DND-41 (cell line): ENCODE data around the gene MSL1.

Source experiments
- ATAC-seq: fragments of 200-7000 bp; cut with Tn5 transposase; 3 replicates; pipeline ENCODE4 v1.9.1; 2021; ENCODE audit warnings: low read depth; ENCODE audit not compliant: insufficient read depth
- DNase-seq: peaks from one replicate; pipeline ENCODE4 v3.0.0-alpha.2; 2020
- H2AFZ ChIP-seq: 2 replicates; pipeline ENCODE4 v1.6.0; 2012; ENCODE audit warnings: low read depth, low read length
- H3K27ac ChIP-seq: 2 replicates; pipeline ENCODE4 v1.5.1; 2012; ENCODE audit warnings: low read length, inconsistent platforms
- H3K27me3 ChIP-seq: fragments of 200-600 bp; sonication (generic); 2 replicates; pipeline ENCODE4 v1.6.0; 2012; ENCODE audit warnings: low read length, mild to moderate bottlenecking, inconsistent platforms; ENCODE audit not compliant: insufficient read depth, poor library complexity
- H3K36me3 ChIP-seq: 2 replicates; pipeline ENCODE4 v1.5.1; 2012; ENCODE audit warnings: low read length, inconsistent platforms; ENCODE audit not compliant: insufficient read depth
- H3K4me1 ChIP-seq: 2 replicates; pipeline ENCODE4 v1.5.1; 2012; ENCODE audit warnings: mild to moderate bottlenecking, low read length; ENCODE audit not compliant: insufficient read depth
- H3K4me2 ChIP-seq: 2 replicates; pipeline ENCODE4 v1.6.0; 2012; ENCODE audit warnings: mild to moderate bottlenecking, moderate library complexity, low read length, inconsistent platforms; ENCODE audit not compliant: insufficient read depth
- H3K4me3 ChIP-seq, 2 experiments: fragments of 200-600 bp in 1 of 2; shearing (Covaris generic) in 1 of 2; 2 replicates each; pipeline ENCODE4 v1.5.1; 2012 to 2016; ENCODE audit warnings: inconsistent platforms in 2 of 2, low read length in 2 of 2, mild to moderate bottlenecking in 2 of 2, low read depth in 1 of 2, moderate library complexity in 1 of 2
- H3K79me2 ChIP-seq: 2 replicates; pipeline ENCODE4 v1.6.0; 2012; ENCODE audit warnings: low read length, inconsistent platforms; ENCODE audit not compliant: insufficient read depth
- H3K9ac ChIP-seq: 2 replicates; pipeline ENCODE4 v1.6.0; 2012; ENCODE audit warnings: low read depth, mild to moderate bottlenecking, inconsistent platforms, low read length, moderate library complexity
- H3K9me3 ChIP-seq: 2 replicates; pipeline ENCODE4 v1.5.1; 2012; ENCODE audit warnings: low read length, moderate library complexity, mild to moderate bottlenecking, inconsistent platforms; ENCODE audit not compliant: insufficient read depth, severe bottlenecking
- H4K20me1 ChIP-seq: 2 replicates; pipeline ENCODE4 v1.6.0; 2012; ENCODE audit warnings: low read length; ENCODE audit not compliant: insufficient read depth
- CTCF ChIP-seq: IDR thresholded peaks from 2 replicates; pipeline ENCODE4 v1.5.1; 2012; ENCODE audit warnings: borderline replicate concordance, low read length, moderate library complexity, mild to moderate bottlenecking; ENCODE audit not compliant: poor library complexity, severe bottlenecking; ENCODE audit errors: extremely low read depth
- EZH2 ChIP-seq: IDR thresholded peaks from 3 replicates; pipeline ENCODE4 v1.6.1; 2012; ENCODE audit warnings: borderline replicate concordance, low read depth, mild to moderate bottlenecking, moderate library complexity, low read length, inconsistent platforms; ENCODE audit not compliant: severe bottlenecking

MSL1 gene

GRCh38 chr17:40100669-40101366, 21.0 kb upstream of the MSL1 start:
- peak overlapping the region; percentile 78 for H3K27ac ChIP-seq
- peak overlapping the region; percentile 69 for H3K9ac ChIP-seq
- H3K79me2 ChIP-seq, result peaks cover 18% of the 10 kb centered on the region
- peak; percentile 96 for DNase-seq
- no peaks in the 10 kb centered on the region for H3K27me3 ChIP-seq
- ATAC-seq, result peak; percentile 68
- H3K4me3 ChIP-seq, result peak overlapping the region; percentile 41 to 83; a peak in 3 of 4 replicates
- H3K4me2 ChIP-seq, result peak overlapping the region; percentile 97
- H2AFZ ChIP-seq, result peak overlapping the region; percentile 79
- H3K9me3 ChIP-seq, result no peaks in the 10 kb centered on the region
- no peaks in the 10 kb centered on the region for H4K20me1 ChIP-seq
- H3K36me3 ChIP-seq, result peaks cover 18% of the 10 kb centered on the region
- H3K4me1 ChIP-seq, result peaks cover 48% of the 10 kb centered on the region
- no peak for TF ChIP-seq CTCF
- no peak for TF ChIP-seq EZH2

DNA sequence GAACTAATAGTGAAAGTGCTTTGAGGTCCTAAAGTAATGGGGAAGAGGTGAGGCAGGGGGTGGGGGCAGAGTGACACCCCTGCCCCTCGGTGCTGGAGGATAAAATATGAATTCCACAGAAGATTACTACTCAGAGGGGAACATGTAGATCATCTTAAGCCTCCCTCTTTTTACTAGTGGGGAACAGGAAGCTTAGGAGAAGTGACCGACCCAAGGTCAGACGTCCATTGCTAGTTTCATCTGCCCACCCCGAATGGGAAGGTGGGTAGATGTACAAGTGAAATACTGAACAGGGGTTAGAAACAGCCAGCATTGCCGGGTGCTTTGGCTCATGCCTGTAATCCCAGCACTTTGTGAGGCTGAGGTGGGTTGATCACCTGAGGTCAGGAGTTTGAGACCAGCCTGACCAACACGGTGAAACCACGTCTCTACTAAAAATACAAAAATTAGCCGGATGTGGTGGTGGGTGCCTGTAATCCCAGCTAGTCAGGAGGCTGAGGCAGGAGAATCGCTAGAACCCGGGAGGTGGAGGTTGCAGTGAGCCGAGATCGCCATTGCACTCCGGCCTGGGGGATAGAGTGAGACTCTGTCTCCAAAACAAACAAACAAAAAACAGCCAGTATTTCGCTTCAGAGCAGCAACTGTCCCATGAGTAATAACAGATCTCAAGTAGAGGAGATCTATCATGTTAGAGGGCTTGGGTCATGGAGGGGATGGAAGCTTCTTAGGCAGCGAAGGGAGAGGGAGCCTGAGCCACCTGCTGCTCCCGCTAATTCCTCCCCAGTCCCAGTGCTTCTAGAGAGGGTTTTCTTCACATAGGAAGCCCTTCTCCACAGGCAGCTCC, 20.2 kb upstream of the MSL1 start:
- TF ChIP-seq EZH2 (no peak), CTCF (no peak)
- Histone ChIP-seq H3K4me3 (peak overlapping the region in 1 of 2 experiments; percentile 83; a peak in 2 of 4 replicates), H3K36me3 (peaks cover 11% of the 10 kb centered on the region), H2AFZ (0 out of 2 replicates have a peak overlapping the region, but pooled peaks have one; percentile 79), H3K4me2 (peak overlapping the region; percentile 97), H3K27me3 (no peaks in the 10 kb centered on the region), H3K9me3 (no peaks in the 10 kb centered on the region), H3K79me2 (peaks cover 18% of the 10 kb centered on the region), H3K4me1 (peaks cover 48% of the 10 kb centered on the region), H3K27ac (peak overlapping the region; percentile 13), H3K9ac (peak overlapping the region; percentile 69), H4K20me1 (no peaks in the 10 kb centered on the region)
- ATAC-seq, result no peak
- DNase-seq, result no peak

- Histone ChIP-seq H2AFZ (0 out of 2 replicates have a peak overlapping the region, but pooled peaks have one; percentile 13), H3K27me3 (no peaks in the 10 kb centered on the region), H3K36me3 (no peaks in the 10 kb centered on the region), H3K4me1 (peaks cover 50% of the 10 kb centered on the region), H3K9ac (no peak overlapping the region), H3K27ac (no peak overlapping the region), H3K4me3 (no peak overlapping the region), H3K4me2 (no peak overlapping the region), H4K20me1 (no peaks in the 10 kb centered on the region), H3K9me3 (no peaks in the 10 kb centered on the region), H3K79me2 (peaks cover 15% of the 10 kb centered on the region)
- ATAC-seq, result no peak
- DNase-seq, result no peak
- no peak for TF ChIP-seq EZH2
- TF ChIP-seq CTCF, result no peak
These were observed 18.6 kb upstream of the MSL1 start for GRCh38 chr17:40103071-40103661.
